Thyroid gland (tissue), 4 donors: ENCODE measurements around the gene MARK1.

Source experiments
- CTCF ChIP-seq, 6 experiments: fragments of 200-600 bp in 3 of 6; fragments of 450-650 bp in 3 of 6; sonication (generic) in 3 of 6; IDR thresholded peaks; one replicate each; pipeline ENCODE4 v1.5.1; 2016 to 2019; ENCODE audit warnings: antibody characterized with exemption in 6 of 6, mild to moderate bottlenecking in 2 of 6, inconsistent platforms in 1 of 6, moderate library complexity in 1 of 6
- POLR2A ChIP-seq, 2 donors: fragments of 450-650 bp; IDR thresholded peaks; one replicate each; pipeline ENCODE4 v1.6.1; 2017; ENCODE audit warnings: antibody characterized with exemption in 2 of 2, mild to moderate bottlenecking in 2 of 2, moderate library complexity in 1 of 2

- TF ChIP-seq CTCF (IDR thresholded peaks at IDR 0.05) (no peak), POLR2A (IDR thresholded peaks at IDR 0.05) (no peak)
These were observed 141.1 kb downstream of the MARK1 start for GRCh38 chr1:220669005-220669404.
